GM12878 (cell line): ENCODE results near the gene FAM89B. TPM values are rescaled to one million over a fixed set of nuclear protein-coding genes. Genes with fewer than 3 reads are reported as not detected.
A peak's percentile ranks its signal among the peaks of the same experiment; 100 is the strongest.

Source experiments
- ATAC-seq: fragments of 200-7000 bp; cut with Tn5 transposase; 3 replicates; pipeline ENCODE4 v1.9.1; 2020; ENCODE audit warnings: mild to moderate bottlenecking, moderate library complexity
- BruUV-seq: library from RNA; stranded (reverse); fragments of 400-500 nt; replicated peaks from 2 replicates; lab custom pipeline; 2021; lab: Mats Ljungman, UMichigan
- CTCF ChIA-PET: fragments of 300-600 bp; sonication (Branson Sonifier 250); formaldehyde crosslinking; extraction: SDS; loops from one replicate; lab custom pipeline; 2021; ENCODE audit warnings: inconsistent platforms; lab: Yijun Ruan, JAX
- POLR2A ChIA-PET: fragments of 350-600 bp; formaldehyde crosslinking; extraction: SDS; loops from one replicate; lab custom pipeline; 2021; ENCODE audit warnings: inconsistent platforms; lab: Charles Lee
- RAD21 ChIA-PET: fragments of 300-600 bp; sonication (Branson Sonifier 250); formaldehyde crosslinking; loops from one replicate; lab custom pipeline; 2023; ENCODE audit warnings: antibody characterized with exemption; ENCODE audit not compliant: unreplicated experiment; lab: Charles Lee
- SMC1A ChIA-PET: fragments of 300-600 bp; sonication (Branson Sonifier 250); formaldehyde crosslinking; loops from one replicate; lab custom pipeline; 2023; ENCODE audit not compliant: unreplicated experiment, uncharacterized antibody; lab: Charles Lee
- DNase-seq: peaks from one replicate; pipeline ENCODE4 v3.0.0-alpha.2; 2011; ENCODE audit warnings: low read depth, low spot score
- FAIRE-seq: peaks from 3 replicates; lab custom pipeline; 2011; peaks lifted over from hg19 to GRCh38; lab: Jason Lieb, UNC
- H2AFZ ChIP-seq: 2 replicates; pipeline ENCODE4 v1.6.0; 2011; ENCODE audit warnings: low read depth, low read length, control low read depth; ENCODE audit not compliant: control insufficient read depth
- H3K27ac ChIP-seq: 2 replicates; pipeline ENCODE4 v1.5.1; 2011; ENCODE audit warnings: control low read depth; ENCODE audit not compliant: control insufficient read depth, insufficient read depth
- H3K27me3 ChIP-seq, 2 experiments: replicated peaks in 1 of 2; 2 replicates each; pipeline versions ENCODE4 v1.6.0 to v1.6.1; 2011; ENCODE audit warnings: low read length in 1 of 2; ENCODE audit not compliant: control insufficient read depth in 2 of 2, insufficient read depth in 2 of 2
- H3K36me3 ChIP-seq, 2 experiments: 2 replicates each; pipeline ENCODE4 v1.5.1; 2011; ENCODE audit warnings: low read length in 1 of 2; ENCODE audit not compliant: control insufficient read depth in 2 of 2, insufficient read depth in 2 of 2
- H3K4me1 ChIP-seq: 2 replicates; pipeline ENCODE4 v1.6.1; 2011; ENCODE audit warnings: mild to moderate bottlenecking, low read length, moderate library complexity, mixed read lengths; ENCODE audit not compliant: control insufficient read depth, insufficient read depth
- H3K4me2 ChIP-seq: 2 replicates; pipeline ENCODE4 v1.6.0; 2011; ENCODE audit warnings: control low read depth; ENCODE audit not compliant: control insufficient read depth, insufficient read depth
- H3K4me3 ChIP-seq: fragments of 200-600 bp; sonication (generic); 2 replicates; pipeline ENCODE4 v1.5.1; 2016
- H3K79me2 ChIP-seq: 2 replicates; pipeline ENCODE4 v1.6.0; 2011; ENCODE audit warnings: low read length; ENCODE audit not compliant: control insufficient read depth, insufficient read depth
- H3K9ac ChIP-seq: 2 replicates; pipeline ENCODE4 v1.8.0; 2011; ENCODE audit warnings: low read length, control low read depth, mixed read lengths; ENCODE audit not compliant: control insufficient read depth, insufficient read depth
- H3K9me3 ChIP-seq: replicated peaks from 3 replicates; pipeline ENCODE4 v1.5.1; 2011; ENCODE audit warnings: mild to moderate bottlenecking, low read length; ENCODE audit not compliant: control insufficient read depth, insufficient read depth
- H4K20me1 ChIP-seq: 2 replicates; pipeline ENCODE4 v1.6.0; 2011; ENCODE audit not compliant: control insufficient read depth, insufficient read depth
- BCL11A ChIP-seq: IDR thresholded peaks from 2 replicates; pipeline ENCODE4 v1.6.1; 2011; ENCODE audit warnings: low read depth, low read length
- HDGF ChIP-seq: fragments of 450-650 bp; IDR thresholded peaks from 2 replicates; pipeline ENCODE4 v1.6.1; 2016; ENCODE audit warnings: antibody characterized with exemption
- KLF5 ChIP-seq: fragments of 450-650 bp; IDR thresholded peaks from 2 replicates; pipeline ENCODE4 v1.6.1; 2014; ENCODE audit warnings: mild to moderate bottlenecking; ENCODE audit not compliant: partially characterized antibody
- MEF2A ChIP-seq: IDR thresholded peaks from 2 replicates; pipeline ENCODE4 v1.6.1; 2011; ENCODE audit warnings: low read depth, mild to moderate bottlenecking, low read length, moderate library complexity; ENCODE audit not compliant: insufficient read depth
- MLLT1 ChIP-seq: fragments of 450-650 bp; IDR thresholded peaks from 2 replicates; pipeline ENCODE4 v1.6.1; 2016; ENCODE audit warnings: mild to moderate bottlenecking
- MXI1 ChIP-seq: fragments of 150-350 bp; IDR thresholded peaks from 2 replicates; pipeline ENCODE4 v1.6.1; 2011; ENCODE audit warnings: low read depth, mild to moderate bottlenecking, inconsistent platforms, low read length, improper control_type of control experiment
- NFXL1 ChIP-seq: fragments of 450-650 bp; IDR thresholded peaks from 2 replicates; pipeline ENCODE4 v1.6.1; 2017; ENCODE audit warnings: antibody characterized with exemption, mild to moderate bottlenecking, borderline replicate concordance
- NR2F1 ChIP-seq: fragments of 450-650 bp; conservative IDR thresholded peaks from 2 replicates; pipeline ENCODE4 v1.6.1; 2017; ENCODE audit warnings: mild to moderate bottlenecking
- PML ChIP-seq: IDR thresholded peaks from 2 replicates; pipeline ENCODE4 v1.6.1; 2012; ENCODE audit warnings: low read length, inconsistent platforms
- SIN3A ChIP-seq: IDR thresholded peaks from 2 replicates; pipeline ENCODE4 v1.6.1; 2012; ENCODE audit warnings: low read depth, low read length, improper control_type of control experiment
- SP1 ChIP-seq: IDR thresholded peaks from one replicate; pipeline ENCODE4 v1.6.1; 2011; ENCODE audit warnings: low read depth, low read length
- SREBF1 ChIP-seq: IDR thresholded peaks from 2 replicates; pipeline ENCODE4 v1.6.1; 2012; ENCODE audit warnings: mild to moderate bottlenecking, low read length
- WRNIP1 ChIP-seq: IDR thresholded peaks from 2 replicates; pipeline ENCODE4 v1.6.1; 2011; ENCODE audit warnings: low read depth, low read length, improper control_type of control experiment, borderline replicate concordance
- WGBS: methylation state at CpG from one replicate; pipeline ENCODE4 v1.1.6; 2016; ENCODE audit warnings: low lambda C conversion rate; ENCODE audit not compliant: insufficient replicate concordance, insufficient coverage; ENCODE audit errors: missing lambda C conversion rate; 5-methylcytosine and 5-hydroxymethylcytosine counted together
- in situ Hi-C: fragments of 300-500 bp; cut with MboI; formaldehyde crosslinking; loops from 9 replicates; pipeline ENCODE4 v1.14.3; 2018; ENCODE audit warnings: mixed read lengths
- intact Hi-C: fragments of 100-400 bp; cut with micrococcal nuclease; formaldehyde crosslinking; loops from one replicate; pipeline ENCODE4 v1.14.2; 2022; ENCODE audit not compliant: unreplicated experiment
- polyA plus RNA-seq, 11 experiments: library from polyadenylated mRNA; depleted of rRNA in 4 of 11; unstranded in 6 of 11; stranded (reverse) in 5 of 11; fragments of >200 nt; fragmentation: Nextera tagmentation in 4 of 11; fragmentation: Illumina TruSeq in 1 of 11; extraction: Ambion mirVana in 4 of 11; extraction: Trizol in 1 of 11; gene quantifications; 1 replicate in 1 of 11; 2 replicates in 10 of 11; pipeline versions ENCODE4 v1.2.1 to v1.2.3, GENCODE V29; 2011 to 2016; ENCODE audit warnings: inconsistent platforms in 2 of 11, missing spikeins in 2 of 11, low read depth in 1 of 11
- total RNA-seq, 4 experiments: library from RNA; depleted of rRNA in 3 of 4; stranded (reverse); fragments of >200 nt in 3 of 4; fragmentation: Illumina TruSeq in 1 of 4; extraction: Trizol in 1 of 4; gene quantifications; 2 replicates each; pipeline versions ENCODE4 v1.2.1 to v1.2.3, GENCODE V29; 2013 to 2021
- TF ChIP-seq, protein P1 (sequence below): fragments of 450-650 bp; formaldehyde crosslinking; IDR thresholded peaks from 2 replicates; pipeline ENCODE4 v1.4.0; 2022; ENCODE audit warnings: mild to moderate bottlenecking, moderate library complexity

Gene FAM89B
- total and polyA plus RNA-seq, 10 of the 15 experiments (the other 5 are each of a cell fraction or from before 2014, with no cell fraction given), result 0.34 to 36.7 (median 9.8) TPM

GRCh38 chr11:65578134-65578533 lies 5.8 kb downstream of the FAM89B start:
- CTCF ChIA-PET, result interaction anchor here (1.1 to 5.7 kb wide), 2 partner anchors 10 to 16 kb away, joined by 3 to 130 read pairs; no protein-coding TSS in a partner anchor
- Histone ChIP-seq H2AFZ (no peak overlapping the region), H3K4me3 (0 out of 2 replicates have a peak overlapping the region, but pooled peaks have one; percentile 97), H3K9me3 (no peaks in the 10 kb centered on the region), H3K27me3 (no peaks in the 10 kb centered on the region), H3K4me1 (peaks cover 22% of the 10 kb centered on the region), H4K20me1 (no peaks in the 10 kb centered on the region; the same call in 1 of the 2 replicates), H3K4me2 (peak overlapping the region; percentile 100), H3K27ac (peak overlapping the region; percentile 96), H3K9ac (peak overlapping the region; percentile 88), H3K36me3 (peaks cover 5 to 15% of the 10 kb centered on the region in 2 experiments; a peak in 3 of 4 replicates), H3K79me2 (peaks cover 51% of the 10 kb centered on the region)
- RAD21 ChIA-PET, result interaction anchor here (0.9 to 4.0 kb wide), 2 partner anchors 10 to 37 kb away, joined by 3 to 132 read pairs; no protein-coding TSS in a partner anchor
- TF ChIP-seq NFXL1, result no peak
- TF ChIP-seq MLLT1, result no peak
- TF ChIP-seq SIN3A, result no peak
- no peak for TF ChIP-seq PML
- TF ChIP-seq, protein P1, sequence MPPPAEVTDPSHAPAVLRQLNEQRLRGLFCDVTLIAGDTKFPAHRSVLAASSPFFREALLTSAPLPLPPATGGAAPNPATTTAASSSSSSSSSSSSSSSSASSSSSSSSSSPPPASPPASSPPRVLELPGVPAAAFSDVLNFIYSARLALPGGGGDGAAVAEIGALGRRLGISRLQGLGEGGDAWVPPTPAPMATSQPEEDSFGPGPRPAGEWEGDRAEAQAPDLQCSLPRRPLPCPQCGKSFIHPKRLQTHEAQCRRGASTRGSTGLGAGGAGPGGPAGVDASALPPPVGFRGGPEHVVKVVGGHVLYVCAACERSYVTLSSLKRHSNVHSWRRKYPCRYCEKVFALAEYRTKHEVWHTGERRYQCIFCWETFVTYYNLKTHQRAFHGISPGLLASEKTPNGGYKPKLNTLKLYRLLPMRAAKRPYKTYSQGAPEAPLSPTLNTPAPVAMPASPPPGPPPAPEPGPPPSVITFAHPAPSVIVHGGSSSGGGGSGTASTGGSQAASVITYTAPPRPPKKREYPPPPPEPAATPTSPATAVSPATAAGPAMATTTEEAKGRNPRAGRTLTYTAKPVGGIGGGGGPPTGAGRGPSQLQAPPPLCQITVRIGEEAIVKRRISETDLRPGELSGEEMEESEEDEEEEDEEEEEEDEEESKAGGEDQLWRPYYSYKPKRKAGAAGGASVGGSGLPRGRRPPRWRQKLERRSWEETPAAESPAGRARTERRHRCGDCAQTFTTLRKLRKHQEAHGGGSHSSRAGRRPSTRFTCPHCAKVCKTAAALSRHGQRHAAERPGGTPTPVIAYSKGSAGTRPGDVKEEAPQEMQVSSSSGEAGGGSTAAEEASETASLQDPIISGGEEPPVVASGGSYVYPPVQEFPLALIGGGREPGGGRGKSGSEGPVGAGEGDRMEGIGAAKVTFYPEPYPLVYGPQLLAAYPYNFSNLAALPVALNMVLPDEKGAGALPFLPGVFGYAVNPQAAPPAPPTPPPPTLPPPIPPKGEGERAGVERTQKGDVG (CRISPR knock-in tag), result no peak
- TF ChIP-seq BCL11A, result no peak
- TF ChIP-seq SREBF1, result no peak
- TF ChIP-seq WRNIP1, result no peak
- TF ChIP-seq HDGF, result no peak
- TF ChIP-seq NR2F1, result no peak
- TF ChIP-seq SP1, result no peak
- no peak for TF ChIP-seq MXI1
- TF ChIP-seq KLF5, result no peak
- TF ChIP-seq MEF2A, result no peak
- intact Hi-C loops (no loop called here), in situ Hi-C loops (no loop called here)
- SMC1A ChIA-PET, result interaction anchor here (0.6 to 4.2 kb wide), 3 partner anchors 10 to 25 kb away, joined by 3 to 93 read pairs (median 3); no protein-coding TSS in a partner anchor
- POLR2A ChIA-PET, result interaction anchor here (0.7 to 4.9 kb wide), 3 partner anchors 10 to 36 kb away, joined by 4 to 129 read pairs (median 34); partner anchors contain the start of genes MAP3K11 and PCNX3
- no peak for DNase-seq
- no TSS peak for BruUV-seq
- no peak for ATAC-seq
- WGBS, result 85% methylated on average over 7 of the region's 7 CpGs
- no peak for FAIRE-seq
